ENCODE measurements around the gene FCHSD2.
A peak's percentile ranks its signal among the peaks of the same experiment; 100 is the strongest.
"Not testable (repeated sequence)": the region's sequence is repeated elsewhere in the genome, so short reads cannot be mapped to it uniquely, and the experiment has no call there.

The FCHSD2 gene

DNA sequence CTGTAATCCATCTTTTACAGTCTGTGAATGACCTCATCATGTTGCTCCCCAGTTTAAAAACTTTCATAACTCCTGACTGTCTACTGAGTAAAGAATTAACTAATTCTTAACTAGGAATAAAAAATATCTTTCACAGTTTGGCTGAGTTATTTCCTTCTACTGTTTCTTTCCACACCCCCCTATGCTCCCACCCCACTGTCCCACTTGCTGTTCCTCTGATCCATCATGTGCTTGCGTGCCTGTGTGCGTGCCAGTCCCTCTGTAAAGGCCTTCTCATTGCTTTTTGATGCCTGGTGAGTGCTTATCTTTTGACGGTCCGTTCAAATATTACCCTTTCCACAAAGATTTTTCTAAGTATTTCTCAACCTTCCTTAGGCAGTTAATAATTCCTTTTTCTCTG is 272.3 kb downstream of the FCHSD2 start:
- DNase-seq (ENCODE audit: low spot score): no peak

DNA sequence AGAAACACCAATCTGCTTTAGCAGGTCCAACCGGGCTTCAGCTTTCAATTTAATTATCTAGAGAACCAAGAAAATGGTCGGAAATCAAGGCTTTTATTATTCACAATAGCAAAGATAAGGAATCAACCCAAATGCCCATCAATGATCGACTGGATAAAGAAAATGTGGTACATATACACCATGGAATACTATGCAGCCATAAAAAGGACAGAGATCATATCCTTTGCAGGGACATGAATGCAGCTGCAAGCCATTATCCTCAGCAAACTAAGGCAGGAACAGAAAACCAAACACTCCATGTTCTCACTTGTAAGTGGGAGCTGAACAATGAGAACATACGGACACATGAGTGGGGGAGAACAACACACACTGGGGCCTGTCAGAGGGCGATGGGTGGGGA is 274.1 kb downstream of the FCHSD2 start:
- no peak for DNase-seq (ENCODE audit: low spot score)

DNA sequence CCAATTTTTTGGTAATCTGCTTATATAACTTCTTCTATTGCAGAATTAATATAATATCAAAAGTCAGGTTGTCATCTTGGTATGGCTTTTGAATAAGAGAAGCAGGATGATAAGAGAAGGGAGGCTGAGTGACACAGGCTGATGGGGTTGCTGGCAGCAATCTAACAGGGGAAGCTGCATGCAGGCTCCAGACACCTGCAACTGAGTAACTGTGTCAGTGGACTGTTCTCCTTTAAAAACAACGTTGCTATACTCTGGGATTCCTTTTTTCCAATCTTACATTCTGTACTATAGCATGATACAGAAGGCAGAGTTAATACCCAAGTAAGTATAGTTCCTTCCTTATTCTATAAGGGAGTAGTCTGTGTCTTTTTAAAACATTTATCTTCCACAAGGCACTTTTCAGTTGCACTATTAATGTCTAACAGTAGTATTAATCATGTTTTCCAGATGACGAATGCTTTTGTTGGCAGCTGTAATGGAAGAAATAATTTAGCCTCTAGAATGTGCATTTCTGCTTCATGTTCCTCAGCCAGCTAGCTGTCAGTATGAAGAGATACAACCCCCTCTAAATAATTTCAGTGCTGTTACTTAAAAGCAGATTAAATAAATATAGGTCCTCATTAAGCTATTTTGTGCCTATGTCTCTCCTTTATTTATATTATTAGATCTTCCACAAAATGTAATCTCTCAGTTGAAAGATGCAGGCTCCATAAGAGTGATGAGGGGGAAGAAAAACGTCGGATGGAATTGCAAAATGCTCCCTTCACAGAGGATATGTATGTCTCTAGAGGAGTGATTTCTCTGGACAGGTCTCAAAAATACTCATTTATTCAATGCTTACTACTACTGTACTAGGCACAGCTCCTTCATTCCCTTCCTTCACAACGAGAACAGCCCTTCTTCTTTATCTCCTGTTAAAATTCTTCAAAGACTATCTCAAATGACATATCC is 277.1 kb downstream of the FCHSD2 start:
- DNase-seq (ENCODE audit: low spot score): no peak

DNA sequence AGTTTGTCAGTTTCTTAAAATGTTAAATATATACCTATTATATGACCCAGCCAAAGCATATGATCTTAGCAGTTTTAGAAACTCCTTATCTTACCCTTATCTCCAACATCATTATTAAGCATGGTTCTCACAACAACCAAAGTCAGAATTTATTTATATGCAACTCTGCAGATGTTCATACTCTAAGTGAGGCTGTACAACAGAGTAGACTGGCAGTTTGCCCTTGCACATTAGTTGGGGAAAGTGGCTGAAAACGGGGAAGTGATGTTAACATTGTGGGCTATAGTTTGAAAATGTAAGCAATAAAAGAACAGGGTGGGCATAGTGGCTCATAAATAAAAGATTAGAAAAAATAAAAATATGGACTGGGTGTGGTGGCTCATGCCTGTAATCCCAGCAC is 278.2 kb downstream of the FCHSD2 start:
- DNase-seq (ENCODE audit: low spot score): no peak

DNA sequence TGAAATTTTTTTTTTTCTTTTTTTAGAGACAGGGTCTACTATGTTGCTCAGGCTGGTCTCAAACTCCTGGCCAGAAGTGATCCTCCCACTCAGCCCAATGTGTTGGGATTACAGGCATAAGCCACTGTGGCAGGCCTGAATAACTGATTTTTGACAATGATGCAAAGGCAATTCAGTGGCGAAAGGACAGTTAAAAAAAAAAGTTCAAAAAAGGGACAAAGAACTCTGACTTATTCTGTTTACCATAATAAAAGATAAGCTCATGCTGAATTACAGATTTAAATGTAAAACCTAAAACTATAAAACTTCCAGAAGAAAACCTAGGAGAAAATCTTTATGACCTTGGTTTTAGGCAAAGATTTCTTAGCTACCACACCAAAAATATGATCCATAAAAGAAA is 279.0 kb downstream of the FCHSD2 start:
- DNase-seq (ENCODE audit: low spot score): no peak

DNA sequence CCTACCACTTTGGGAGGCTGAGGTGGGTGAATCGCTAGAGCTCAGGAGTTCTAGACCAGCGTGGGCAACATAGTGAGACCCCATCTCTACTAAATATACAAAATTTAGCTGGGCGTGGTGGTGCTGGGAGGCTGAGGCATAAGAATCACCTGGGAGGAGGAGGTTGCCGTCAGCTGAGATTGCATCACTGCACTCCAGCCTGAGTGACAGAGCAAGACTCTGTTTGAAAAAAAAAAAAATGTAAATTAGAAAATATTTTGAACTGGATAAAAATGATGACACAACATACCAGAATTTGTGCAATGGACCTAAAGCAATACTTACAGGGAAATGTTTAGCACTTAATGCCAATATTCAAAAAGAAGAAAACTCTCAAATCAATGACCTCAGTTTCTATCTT is 281.5 kb downstream of the FCHSD2 start:
- no peak for DNase-seq (ENCODE audit: low spot score)

DNA sequence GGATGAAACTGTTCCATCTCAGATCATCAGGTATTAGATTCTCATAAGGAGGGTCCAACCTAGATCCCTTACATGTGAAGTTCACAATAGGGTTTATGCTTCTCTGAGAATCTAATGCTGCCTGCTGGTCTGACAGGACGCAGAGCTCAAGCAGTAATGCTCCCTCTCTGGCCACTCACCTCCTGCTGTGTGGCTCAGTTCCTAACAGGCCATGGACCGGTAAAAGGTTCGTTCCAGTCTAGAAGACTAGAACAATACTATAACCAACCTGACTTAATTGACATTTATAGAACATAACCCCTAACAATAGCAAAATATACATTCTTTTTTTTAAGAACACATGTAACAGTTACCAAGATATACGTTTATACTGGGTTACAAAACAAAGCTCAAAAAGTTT is 282.1 kb downstream of the FCHSD2 start:
- DNase-seq (ENCODE audit: low spot score): no peak

DNA sequence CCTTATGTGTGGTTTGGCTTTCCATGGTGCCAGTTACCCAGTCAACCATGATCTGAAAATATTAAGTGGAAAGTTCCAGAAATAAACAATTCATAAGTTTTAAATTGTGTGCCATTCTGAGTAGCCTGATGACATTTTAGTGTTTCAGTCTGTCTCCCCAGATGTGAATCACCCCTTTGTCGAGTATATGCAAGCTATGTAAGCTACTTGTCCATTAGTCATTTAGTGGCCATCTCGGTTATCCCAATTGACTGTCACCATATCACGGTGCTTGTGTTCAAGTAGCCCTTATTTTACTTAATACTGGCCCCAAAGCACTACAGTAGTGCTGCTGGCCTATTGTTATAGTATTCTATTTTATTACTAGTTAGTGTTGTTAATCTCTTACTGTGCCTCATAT is 283.0 kb downstream of the FCHSD2 start:
- no peak for DNase-seq (ENCODE audit: low spot score)

DNA sequence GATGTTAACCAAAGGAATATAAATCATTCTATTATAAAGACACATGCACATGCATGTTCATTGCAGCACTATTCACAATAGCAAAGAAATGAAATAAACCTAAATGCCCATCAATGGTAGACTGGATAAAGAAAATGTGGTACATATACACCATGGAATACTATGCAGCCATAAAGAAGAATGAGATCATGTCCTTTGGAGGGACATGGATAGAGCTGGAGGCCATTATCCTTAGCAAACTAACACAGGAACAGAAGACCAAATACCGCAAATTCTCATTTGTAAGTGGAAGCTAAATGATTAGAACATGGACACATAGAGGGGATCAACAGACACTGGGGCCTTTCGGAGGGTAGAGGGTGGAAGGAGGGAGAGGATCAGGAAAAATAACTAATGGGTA is 283.9 kb downstream of the FCHSD2 start:
- DNase-seq (ENCODE audit: low spot score): not testable (repeated sequence)

DNA sequence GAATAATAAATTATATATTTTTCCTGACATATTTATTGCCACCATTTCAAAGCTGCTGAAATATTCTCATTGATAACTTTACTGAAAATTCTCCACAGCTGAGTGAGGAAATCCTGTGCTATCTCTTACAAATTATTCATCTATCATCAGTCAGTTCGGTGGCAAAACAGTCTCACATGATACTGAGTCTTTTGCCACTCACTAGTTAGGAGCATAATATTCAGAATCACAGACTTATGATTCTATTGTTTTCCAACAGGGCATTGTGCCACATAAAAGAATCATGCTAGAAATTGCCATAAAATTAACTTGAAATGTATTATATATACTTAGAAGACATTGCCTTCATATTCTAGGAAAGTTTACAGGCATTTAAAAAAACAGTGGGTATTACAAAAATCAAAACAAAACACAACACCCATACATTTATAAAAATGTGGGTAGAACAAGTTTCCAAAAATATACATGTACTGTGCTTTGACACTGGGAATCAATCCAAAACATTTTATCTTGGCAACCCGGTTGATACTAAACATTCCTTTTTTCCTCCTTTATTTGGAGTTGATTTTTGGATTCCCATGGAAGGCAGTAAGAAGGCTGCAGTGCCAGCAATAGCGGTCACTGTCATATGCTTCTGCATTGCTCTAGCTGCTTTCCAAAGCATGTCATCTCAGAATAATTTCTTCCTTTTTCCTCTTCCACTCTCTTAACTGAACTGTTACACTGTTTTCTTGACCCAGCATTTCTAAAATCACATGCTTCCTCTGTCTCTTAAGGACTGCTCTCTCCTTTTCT is 285.4 kb downstream of the FCHSD2 start:
- no peak for DNase-seq (ENCODE audit: low spot score)

DNA sequence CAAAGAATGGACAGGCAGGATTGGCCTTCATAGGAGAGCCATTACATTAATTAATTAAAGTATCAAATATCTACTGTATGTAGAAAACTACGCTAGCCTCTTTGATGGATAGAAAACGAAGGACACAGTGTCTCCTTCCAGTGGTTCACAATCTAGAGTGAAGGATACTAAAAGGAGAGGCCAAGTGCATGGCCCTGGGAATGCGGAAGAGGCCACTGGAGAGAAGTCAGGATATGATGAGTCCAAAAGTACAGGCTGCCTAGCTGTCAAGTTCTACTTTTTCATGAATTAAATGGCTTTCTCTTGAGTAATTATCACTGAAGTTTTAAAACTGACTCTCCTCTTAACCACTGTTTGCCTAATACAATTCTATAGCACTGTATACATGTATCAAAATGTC is 286.1 kb downstream of the FCHSD2 start:
- no peak for DNase-seq (ENCODE audit: low spot score)

DNA sequence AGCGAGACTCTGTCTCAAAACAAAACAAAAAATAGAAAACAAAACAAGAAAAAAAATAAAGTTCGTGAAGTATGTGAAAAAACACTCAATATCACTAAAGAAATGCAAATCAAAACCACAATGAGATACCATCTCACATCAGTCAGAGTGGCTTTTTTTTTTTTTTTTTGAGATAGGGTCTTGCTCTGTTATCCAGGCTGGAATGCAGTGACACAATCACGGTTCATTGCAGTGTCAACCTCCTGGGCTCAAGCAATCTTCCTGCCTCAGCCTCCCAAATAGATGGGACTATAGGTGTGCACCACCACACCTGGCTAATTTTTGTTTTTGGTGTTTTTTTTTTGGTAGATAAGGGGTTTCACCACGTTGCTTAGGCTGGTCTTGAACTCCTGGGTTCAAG is 290.4 kb downstream of the FCHSD2 start:
- no peak for DNase-seq (ENCODE audit: low spot score)

DNA sequence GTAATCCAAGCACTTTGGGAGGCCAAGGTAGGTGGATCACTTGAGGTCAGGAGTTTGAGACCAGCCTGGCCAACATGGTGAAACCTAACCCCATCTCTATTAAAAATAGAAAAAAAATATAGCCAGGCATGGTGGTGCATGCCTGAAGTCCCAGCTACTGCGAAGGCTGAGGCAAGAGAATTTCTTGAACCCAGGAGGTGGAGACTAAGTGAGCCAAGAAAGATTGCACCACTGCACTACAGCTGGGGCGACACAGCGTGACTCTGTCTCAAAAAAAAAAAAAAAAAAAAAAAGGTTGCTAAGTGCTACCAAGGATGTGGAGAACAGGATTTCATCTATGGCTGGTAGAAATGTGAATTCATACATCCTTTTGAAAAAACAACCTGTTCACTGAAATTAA is 291.3 kb downstream of the FCHSD2 start:
- no peak for DNase-seq (ENCODE audit: low spot score)

DNA sequence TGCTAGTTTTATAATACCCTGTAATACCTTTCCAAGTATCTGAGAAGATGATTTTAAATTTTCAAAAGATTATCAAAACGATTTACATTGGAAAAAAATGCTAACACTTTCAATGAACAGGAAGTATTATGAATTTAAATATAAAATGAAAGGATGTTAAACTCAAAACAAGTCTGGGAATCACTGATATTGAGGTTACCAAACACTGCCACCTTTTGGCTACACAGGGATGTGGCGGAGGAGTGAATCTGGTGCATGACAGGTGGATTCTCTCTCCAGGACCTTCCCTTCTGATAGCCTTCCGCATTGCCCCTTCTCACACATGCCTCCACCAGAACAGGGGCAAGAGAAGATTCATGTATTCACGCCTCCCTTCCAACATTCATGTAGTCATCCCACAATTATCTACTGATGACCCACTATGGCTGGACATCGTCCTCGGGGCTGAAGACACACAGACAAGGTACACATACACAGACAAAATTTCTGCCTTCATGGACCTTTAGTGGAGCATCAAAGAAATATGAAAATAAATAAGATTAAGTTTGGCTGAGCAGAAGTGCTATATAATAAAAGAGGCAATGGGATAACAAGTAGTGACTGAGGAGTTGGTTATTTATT is 293.2 kb downstream of the FCHSD2 start:
- DNase-seq (ENCODE audit: low spot score): peak; percentile 51

DNA sequence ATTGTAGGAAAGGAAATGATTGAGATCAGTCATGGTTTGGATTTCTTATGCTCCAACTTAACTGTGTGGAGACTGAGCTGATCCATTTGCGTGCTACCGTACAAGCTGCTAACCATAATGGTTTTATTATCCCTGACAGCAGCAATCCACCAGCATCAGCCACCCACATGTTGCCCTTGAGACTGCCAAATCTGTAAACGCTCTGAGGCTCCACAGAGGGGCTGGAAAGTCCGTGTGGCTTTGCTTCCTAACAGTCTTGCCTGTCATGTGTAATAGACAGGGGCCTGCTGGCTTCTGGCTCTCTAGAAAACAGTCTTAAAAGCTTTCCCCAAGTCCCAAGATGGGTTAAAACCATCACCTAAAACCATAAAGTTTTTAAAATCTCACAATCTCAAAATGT is 297.8 kb downstream of the FCHSD2 start:
- no peak for DNase-seq (ENCODE audit: low spot score)

DNA sequence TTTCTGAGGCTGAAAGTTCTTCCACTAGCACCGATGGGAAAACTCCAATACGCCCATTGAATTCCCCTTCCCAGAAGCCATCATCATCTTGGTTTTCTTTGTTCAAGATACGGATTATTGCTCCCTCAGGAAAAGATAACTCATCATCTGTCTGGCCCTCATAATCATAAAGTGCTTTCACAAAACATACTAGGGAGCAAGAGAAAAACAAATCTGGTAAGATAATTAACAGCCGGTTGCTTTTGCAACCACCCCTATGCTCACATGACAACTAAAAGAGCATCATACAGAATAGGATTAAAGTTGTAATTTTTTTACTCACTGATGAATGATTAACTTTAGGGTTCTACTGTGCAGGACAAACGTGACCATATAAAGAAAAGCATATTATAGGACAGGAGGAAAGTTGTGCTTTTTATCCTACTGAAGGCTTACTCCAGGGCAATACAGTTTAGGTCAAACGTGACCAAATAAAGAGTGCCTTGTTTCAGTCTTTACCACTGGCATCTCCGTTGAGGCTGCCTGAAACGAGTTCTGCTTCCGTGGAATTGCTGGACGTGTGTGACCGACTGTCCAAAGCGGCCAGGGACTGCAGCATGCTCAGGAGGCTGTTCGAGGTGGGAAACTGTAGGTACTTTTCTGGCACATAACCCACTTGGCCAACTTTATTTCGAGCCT is 299.3 kb downstream of the FCHSD2 start:
- DNase-seq (ENCODE audit: low spot score): no peak

DNA sequence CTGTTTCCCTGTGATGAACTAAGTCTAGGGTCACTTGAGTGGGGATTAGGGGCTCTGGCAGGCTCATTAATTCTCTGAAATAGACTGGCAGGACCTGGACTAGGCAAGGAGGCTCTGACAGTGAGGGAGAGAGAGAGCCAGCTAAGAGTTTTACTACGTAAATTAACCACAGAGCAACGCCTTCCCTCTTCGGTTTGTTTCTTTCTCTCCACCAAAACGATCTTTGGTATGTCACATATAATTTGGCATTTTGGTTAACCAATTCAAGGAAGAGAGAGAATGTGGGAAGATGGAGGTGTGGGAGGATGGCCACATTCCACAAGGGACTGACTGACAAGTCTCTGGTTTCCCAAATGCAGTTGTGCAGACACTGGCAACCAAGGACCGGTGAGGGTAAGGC is 300.0 kb downstream of the FCHSD2 start:
- no peak for DNase-seq (ENCODE audit: low spot score)

DNA sequence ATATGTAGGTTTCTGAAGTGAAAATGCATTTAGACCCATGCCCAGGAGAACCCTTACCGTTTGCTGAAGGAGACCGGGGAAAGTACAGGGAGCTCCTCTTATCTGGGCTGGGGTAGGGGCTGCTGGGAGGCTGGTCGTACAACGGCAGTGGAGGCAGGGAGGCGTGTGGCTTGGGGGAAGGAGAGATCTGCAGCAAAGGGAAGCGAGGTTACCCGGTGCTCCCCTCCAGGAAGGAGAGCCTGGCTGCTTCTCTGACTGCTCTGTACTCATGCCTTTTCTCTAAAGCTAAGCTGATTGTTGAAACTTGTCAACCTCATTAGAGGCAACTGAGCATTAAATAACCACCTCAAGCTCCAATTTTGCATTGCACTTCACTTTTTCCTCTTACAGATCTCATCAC is 300.7 kb downstream of the FCHSD2 start:
- DNase-seq (ENCODE audit: low spot score): no peak

DNA sequence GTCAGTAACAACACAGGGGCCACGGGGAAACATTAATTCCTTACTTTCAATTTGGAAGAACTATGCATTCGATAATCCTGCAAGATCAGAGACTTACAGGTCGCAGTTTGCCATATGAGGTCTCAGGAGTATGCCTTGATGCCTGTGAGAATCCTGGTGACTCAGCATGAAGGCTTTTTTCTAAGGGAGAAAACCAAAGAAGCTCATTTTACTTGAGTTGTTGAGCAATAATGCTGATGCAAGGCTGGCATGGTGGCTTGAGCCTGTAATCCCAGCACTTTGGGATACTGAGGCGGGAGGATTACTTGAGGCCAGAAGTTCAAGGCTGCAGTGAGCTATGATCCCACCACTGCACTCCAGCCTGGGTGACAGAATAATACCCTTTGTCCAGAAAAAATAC is 301.3 kb downstream of the FCHSD2 start:
- DNase-seq (ENCODE audit: low spot score): no peak

DNA sequence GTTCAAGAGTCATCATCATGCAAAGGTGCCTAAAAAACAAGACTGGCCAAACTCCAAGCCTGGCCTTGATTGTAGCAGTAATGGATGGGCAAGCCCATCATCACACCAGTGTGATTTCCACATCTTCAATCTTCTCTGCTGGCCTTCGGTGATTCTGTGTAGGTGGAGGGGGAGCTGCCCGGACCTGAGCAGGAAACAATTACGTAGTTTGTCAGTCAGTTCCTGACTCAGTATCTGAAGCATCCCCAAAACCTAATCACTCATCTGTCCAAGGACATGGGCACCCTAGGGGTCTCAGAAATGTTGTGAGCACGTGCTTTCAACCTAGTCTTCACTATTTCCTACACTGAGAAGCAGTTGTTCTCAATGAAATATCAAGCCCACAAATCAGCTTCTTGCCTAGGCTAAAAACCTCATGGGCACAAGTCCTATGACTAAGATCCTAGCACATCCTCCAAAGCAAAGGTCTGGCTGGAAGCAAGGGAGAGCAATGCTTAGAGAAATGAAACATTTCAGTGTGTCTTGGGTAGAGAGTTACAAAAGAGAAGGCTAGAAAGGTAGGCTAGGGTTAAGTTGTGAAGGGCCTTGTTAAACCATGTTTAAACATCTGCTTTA is 303.3 kb downstream of the FCHSD2 start:
- no peak for DNase-seq (ENCODE audit: low spot score)

DNA sequence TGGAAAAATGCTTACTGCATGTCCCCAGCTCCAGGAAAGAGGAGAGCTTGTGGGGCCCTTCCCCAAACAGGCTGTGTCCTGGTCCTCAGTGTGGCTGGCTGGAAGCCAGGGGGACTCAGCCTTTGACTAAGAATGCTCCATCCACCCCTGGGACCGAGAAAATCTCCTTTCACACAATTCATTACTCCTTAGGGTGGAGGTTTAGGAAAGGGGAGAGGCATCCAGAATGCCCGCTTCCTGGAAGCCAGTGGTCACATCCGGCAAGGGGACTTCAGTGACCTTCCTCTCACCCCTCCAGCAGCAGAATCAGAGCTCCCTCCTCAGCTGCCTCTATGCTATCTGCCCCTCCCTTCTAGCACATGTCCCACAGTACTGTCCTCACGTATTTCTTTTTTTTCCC is 306.0 kb downstream of the FCHSD2 start:
- no peak for DNase-seq (ENCODE audit: low spot score)

DNA sequence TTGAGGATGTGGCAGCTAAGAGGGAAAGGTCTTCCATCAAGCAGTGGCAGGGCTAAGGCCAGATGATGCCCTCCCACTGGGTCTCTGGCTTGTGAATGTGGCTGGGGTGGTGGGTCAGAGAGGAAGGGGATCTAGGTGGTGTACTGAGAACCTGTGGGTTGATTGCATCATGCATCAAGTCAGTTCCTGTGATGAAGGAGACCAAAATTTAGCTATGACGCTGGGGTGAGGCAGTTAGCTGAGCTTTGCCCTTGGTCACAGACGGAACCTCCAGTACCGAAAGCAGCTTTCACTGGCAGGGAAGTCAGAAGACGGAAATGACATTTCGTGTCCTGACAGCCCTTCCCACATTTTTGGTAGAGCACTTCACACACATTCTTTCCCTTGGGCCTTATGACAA is 307.2 kb downstream of the FCHSD2 start:
- DNase-seq (ENCODE audit: low spot score): no peak

All from CD4-positive, alpha-beta T cell treated with Interleukin-6 at 100 ng/mL for 8 hours (primary cell).